HL-60/S4 treated with phorbol 12-myristate 13-acetate at 8.2 ng/mL for 4 days and 3 days (cell line): Measurements from ENCODE around the gene FLCN.

Experiments
- in situ Hi-C: fragments of 300-500 bp; cut with MboI; formaldehyde crosslinking; loops from 2 replicates; pipeline ENCODE4 v1.15.0; 2022; ENCODE audit warnings: low sequenced_read_pairs

FLCN gene

DNA sequence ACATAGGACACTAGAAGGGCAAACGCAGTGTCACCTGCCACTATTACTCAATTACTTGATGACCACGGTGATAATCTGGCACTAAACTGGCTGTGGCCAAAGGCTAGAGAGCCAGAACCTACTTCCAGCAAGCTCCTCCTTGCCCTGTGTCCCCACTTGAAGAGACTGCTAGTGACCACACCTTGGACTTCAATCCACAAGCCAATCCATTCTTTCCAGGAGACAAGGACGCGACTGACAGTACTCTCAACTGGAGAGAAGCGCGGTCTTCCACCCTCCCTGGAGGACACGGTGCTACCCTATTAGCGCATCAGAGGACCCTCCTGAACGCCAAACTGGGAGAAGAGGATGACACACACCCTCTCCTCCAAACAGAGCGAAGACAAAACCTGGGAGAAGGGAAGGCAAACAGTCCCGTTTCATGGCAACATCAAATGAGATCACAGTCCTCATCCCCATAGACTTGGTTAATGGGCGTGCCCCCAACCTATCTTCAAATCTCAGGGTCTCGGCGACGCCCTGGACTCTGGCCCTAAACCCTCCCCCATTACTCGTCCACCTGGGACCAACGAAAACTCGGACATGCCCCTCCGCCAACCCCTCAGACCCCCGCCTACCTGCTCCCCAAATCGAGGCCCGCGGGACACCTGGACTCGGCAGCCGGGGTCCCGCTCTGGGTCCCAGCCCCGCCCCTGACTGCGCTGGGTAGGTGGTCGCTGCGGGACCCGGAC lies 508 bp downstream of the FLCN start:
- in situ Hi-C loops: no loop called here

GRCh38 chr17:17235212-17236174 lies 1.5 kb downstream of the FLCN start:
- in situ Hi-C loops: no loop called here

GRCh38 chr17:17232303-17232621 lies 4.7 kb downstream of the FLCN start:
- in situ Hi-C loops: no loop called here

- in situ Hi-C loops: no loop called here
Observed at GRCh38 chr17:17231621-17232302, 5.2 kb downstream of the FLCN start.

DNA sequence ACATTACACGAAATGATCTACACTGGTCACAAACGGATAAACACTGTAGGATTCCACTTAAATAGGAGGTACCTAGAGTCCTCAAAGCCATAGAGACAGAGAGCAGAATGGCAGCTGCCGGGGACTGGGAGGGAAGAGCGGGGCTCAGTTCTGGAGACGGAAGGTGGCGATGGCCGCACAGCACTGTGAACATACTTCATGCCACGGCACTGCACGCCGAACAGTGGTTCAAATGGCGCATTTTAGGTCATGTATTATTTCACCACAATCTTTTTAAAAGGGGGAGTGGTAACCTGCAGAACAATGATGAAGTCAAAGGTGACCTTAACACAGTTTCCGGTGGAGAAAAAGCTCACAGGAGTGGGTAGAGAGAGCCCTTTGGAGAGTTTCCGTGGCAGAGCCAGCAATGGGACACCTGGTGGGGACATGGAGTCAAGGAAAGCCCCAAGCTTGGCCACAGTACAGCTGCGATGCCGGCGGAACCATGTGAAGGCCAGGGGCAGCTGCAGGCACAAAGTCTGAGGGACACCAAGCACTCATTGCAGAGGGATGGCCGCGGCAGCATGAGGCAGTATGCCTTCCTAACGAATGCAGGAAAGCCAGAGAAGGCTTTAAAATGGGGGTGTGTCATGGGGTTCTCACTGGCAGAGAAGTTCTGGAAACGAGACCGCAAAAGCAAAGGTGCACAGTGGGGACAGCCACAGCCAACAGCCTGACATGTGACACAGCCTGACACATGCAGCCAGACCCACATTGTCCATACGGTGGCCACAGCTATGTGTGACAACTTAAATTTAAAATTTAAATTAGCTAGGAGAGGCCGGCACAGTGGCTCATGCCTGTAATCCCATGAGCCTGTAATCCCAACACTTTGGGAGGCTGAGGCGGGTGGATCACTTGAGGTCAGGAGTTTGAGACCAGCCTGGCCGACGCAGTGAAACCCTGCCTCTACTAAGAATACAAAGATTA lies 7.3 kb downstream of the FLCN start:
- in situ Hi-C loops: no loop called here

DNA sequence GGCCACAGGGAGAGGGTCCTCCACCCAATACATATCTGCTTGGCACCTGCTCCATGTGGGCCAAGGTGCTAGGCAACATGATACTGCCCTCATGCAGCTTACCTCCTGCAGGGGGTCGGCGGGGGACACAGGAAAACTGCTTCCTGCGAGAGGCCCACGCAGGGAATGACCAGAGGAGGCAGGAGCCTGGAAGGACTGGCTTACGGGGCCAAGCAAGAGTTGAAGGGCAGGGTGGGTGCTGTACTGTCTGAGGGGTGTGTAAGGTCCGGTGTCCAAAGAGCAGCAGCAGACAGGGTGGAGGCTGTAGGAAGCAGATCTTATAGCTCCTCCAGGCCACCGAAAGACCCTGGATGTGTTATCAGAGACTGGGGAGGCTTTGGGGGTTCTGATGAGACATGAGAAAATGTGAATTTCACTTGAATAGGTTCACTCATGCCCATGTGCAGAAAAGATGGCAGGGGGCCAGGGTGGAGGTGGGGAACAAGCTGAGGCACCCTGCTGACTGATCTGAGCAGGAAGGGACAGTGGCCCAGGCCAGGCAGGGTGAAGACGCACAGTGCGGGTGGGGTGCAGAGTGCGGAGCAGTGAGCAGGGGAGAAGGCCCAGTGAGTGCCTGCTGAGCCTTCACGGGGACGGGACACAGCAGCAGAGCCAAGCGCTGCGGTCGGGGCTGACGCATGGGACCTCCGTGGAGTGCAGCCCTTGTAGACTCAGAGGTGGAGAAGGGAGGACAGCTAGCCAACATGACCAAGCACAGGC lies 8.3 kb downstream of the FLCN start:
- in situ Hi-C loops: no loop called here

DNA sequence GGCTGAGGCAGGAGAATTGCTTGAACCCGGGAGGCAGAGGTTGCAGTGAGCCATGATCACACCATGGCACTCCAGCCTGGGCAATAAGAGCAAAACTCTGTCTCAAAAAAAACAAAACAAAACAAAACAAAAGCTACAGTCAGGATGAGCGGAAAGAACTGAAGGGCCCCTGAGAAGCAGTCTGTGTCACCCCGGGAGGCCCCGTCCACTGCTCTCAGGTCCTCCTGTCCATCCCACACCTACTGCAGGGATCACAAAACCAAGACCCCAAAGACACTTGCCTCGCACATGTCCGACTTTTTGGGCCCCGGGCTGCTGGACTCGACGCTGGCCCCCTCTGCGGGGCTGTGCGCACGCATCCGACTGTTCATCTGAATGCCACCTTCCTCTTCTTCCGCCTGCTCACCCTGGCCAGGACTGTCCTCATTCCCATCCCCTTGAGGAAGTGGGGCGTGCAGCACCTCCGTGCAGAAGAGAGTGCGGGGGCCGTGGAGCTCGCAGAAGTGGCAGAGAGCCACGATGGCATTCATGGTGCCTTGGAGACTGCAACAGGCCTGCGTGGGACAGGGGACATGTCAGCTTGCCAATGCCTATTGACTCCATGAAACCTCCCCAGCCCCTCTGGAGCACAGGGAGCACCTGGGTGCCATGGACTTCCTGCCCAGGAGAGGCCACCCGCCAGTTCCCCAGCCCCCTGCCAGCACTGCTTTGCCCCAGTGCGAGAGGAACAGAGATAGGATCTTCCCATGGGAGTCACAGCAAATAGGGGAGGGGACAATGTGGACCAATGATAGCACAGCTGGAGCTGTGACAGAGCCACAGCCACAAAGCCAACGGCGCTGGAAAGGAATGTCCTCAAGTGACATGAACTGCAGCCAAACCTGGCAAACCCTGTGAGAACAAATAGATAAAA lies 9.1 kb downstream of the FLCN start:
- in situ Hi-C loops: no loop called here

DNA sequence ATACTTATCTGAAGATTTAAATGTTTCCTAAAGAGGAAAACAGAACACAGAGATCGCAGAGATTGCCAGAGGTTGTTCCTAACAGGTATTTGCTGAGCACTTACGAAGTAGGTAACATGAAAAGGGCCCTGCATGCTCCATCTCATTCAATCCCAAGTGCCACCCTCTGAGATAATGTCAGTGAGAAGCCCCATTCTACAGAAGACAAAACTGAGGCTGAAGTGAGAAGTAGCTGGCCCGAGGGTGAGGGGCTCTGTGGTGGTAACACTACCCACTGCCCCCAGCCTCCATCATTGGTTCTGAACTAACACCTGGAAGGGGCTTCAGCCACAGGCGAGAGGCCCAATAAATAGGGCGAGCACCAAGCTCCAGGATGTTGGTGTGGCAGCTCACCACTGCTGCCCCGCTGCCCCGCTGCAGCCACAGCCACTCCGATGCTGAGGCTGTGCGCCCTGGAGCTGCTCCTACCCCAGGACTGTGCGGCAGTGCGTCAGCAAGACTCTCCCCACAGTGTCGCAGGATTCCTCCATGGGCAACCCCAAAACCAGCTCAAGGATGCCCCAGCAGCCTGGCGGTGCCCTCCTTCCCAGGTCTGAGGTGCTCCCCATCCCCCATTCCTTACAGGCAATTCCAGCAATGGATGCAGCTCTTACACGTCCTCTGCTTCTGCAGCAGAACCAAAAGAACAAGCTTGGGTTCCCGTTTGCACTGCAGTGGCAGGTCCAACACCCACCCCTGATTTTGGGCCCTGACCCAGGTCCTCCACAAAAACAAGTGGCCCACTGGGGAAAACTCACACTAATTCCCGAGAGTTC lies 10.3 kb downstream of the FLCN start:
- in situ Hi-C loops: no loop called here

- in situ Hi-C loops: no loop called here
Observed at GRCh38 chr17:17225901-17226300, 11.1 kb downstream of the FLCN start.

GRCh38 chr17:17224137-17224536 lies 12.8 kb downstream of the FLCN start:
- in situ Hi-C loops: no loop called here

DNA sequence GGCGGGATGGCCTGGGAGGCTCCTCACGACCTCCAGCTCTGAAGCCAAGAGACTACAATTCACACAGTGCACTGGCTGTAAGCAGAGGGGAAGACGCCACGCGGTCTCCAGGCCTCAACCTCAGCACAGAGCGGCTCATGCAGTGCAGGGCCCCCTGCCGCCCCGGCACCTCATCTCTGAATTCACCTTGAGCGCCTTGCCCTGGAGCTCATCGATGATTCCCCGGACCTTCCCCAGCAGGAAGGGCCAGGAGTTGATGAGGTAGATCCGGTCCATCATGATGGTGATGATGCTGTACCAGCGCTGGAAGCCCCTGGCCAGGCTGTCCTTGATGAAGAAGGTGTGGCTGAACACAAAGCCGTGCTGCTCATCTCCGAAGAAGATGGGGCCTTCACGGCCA lies 13.2 kb downstream of the FLCN start:
- in situ Hi-C loops: no loop called here

DNA sequence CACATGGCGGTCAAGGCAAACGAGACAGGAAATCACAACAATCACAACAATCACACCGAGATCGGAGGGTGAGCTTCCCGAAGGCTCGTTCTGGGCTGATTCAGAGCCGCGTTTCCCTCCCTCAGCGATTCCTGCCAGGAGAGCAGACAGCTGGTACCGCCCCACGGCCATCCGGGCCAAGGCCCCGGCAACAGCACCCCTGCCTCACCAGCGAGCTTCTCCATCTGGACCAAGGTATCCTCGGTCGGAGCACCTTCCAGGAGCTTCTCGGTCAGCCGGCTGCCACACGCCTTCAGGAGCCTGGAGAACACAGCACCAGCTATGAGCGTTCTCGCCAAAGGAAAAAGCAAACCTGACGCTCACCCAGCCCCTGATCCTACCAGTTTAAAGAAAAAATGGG lies 15.6 kb downstream of the FLCN start:
- in situ Hi-C loops: no loop called here

DNA sequence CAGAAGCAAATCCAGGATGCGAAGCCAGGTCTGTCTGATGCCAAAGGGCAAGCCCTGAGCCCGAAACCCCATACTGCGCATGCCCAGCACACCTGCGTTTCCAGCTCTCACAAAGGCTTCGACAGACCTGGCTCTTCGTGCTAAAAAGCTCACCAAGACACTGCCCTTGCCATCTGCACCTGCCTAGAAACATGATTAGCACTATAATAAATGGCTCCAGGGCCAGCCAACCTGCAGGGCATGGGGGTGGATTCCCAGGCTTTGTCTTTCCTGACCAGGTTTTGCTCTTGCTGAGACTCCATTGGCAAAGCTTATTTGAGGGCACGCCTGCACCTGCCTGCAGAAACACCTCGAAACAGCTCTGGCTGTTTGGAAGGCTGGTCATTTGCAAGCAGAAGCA lies 16.4 kb downstream of the FLCN start:
- in situ Hi-C loops: no loop called here

GRCh38 chr17:17217995-17218394 lies 19.0 kb downstream of the FLCN start:
- in situ Hi-C loops: no loop called here

- in situ Hi-C loops: no loop called here
Observed at GRCh38 chr17:17216776-17217175, 20.2 kb downstream of the FLCN start.

DNA sequence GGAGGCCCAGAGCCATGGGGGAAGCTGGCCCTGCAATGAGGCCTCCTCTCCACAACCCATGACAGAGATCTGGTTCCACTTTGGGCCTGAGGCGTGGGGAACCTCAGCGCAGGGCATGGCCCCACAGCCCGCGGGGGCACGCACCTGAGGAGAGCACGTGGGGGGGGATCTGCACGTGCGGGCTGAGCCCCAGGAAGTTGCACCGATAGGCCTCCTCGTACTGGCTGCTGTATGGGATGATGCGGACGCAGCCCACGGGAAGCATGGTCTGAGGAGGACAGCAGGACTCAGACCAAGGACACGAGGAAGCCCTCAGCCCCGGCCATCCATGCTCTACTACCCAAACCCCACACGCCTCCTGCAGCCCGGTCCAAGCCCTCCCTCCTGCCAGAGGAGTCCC lies 20.7 kb downstream of the FLCN start:
- in situ Hi-C loops: no loop called here

DNA sequence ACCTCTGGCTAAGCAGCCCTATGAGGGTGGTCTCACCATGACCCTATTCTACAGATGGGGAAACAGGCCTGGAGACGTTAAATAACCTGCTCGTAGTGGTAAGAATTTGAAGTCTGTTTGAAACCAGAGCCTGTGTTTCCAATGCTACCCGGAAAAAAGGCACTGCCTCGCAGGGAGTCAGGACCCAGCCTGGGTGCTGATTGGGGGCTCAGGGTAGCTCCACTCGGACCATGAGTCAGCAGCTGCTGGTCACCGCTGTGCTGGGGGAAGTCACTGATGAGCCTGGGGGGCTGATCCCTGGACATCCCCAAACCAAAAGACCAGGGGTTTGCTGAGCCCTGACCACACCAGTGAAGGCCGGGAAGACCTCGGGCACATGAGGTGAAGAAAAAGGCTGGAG lies 21.4 kb downstream of the FLCN start:
- in situ Hi-C loops: no loop called here
